K562 (cell line): ENCODE data around the gene JPH2. TPM values are rescaled to one million over a fixed set of nuclear protein-coding genes. Genes with fewer than 3 reads are reported as not detected.
A peak's percentile ranks its signal among the peaks of the same experiment; 100 is the strongest.

Source experiments
- BRD9 ChIP-seq: fragments of 450-650 bp; IDR thresholded peaks from 2 replicates; pipeline ENCODE4 v1.6.1; 2018; ENCODE audit warnings: low read depth; ENCODE audit not compliant: partially characterized antibody
- CBFA2T3 ChIP-seq: fragments of 450-650 bp; IDR thresholded peaks from 2 replicates; pipeline ENCODE4 v1.6.1; 2017
- CCAR2 ChIP-seq: fragments of 200-400 bp; formaldehyde crosslinking; IDR thresholded peaks from 2 replicates; pipeline ENCODE4 v1.6.1; 2017; ENCODE audit warnings: mild to moderate bottlenecking, low read depth, low read length
- CHD2 ChIP-seq: IDR thresholded peaks from 2 replicates; pipeline ENCODE4 v1.6.1; 2011; ENCODE audit warnings: low read depth, low read length
- CSDE1 ChIP-seq, 2 experiments: fragments of 450-650 bp; IDR thresholded peaks; 2 replicates each; pipeline ENCODE4 v1.6.1; 2016; ENCODE audit warnings: mild to moderate bottlenecking in 1 of 2
- E2F5 ChIP-seq: sonication (generic); formaldehyde crosslinking; IDR thresholded peaks from 2 replicates; pipeline ENCODE4 v1.8.0; 2022; ENCODE audit warnings: mild to moderate bottlenecking, missing genetic modification reagents
- ELK1 ChIP-seq: sonication (generic); formaldehyde crosslinking; IDR thresholded peaks from 2 replicates; pipeline ENCODE4 v1.8.1; 2022; ENCODE audit warnings: missing genetic modification reagents
- EZH2 ChIP-seq: IDR thresholded peaks from 2 replicates; pipeline ENCODE4 v1.6.1; 2012; ENCODE audit warnings: low read depth, mild to moderate bottlenecking, inconsistent platforms, low read length, borderline replicate concordance
- HNRNPUL1 ChIP-seq: fragments of 200-400 bp; formaldehyde crosslinking; IDR thresholded peaks from 2 replicates; pipeline ENCODE4 v1.6.1; 2017; ENCODE audit warnings: low read length
- HSF4 ChIP-seq: fragments of 250-450 bp; sonication (Bioruptor Pico); IDR thresholded peaks from 2 replicates; pipeline ENCODE4 v2.1.2; 2022; ENCODE audit warnings: mild to moderate bottlenecking, moderate library complexity, borderline replicate concordance
- KAT2B ChIP-seq: IDR thresholded peaks from one replicate; pipeline ENCODE4 v1.6.1; 2012; ENCODE audit warnings: low read depth, mild to moderate bottlenecking, control low read depth, inconsistent platforms, low read length, moderate library complexity
- PHF21A ChIP-seq: fragments of 450-650 bp; IDR thresholded peaks from 2 replicates; pipeline ENCODE4 v1.6.1; 2017; ENCODE audit warnings: low read depth, borderline replicate concordance
- PKNOX1 ChIP-seq: fragments of 450-650 bp; IDR thresholded peaks from 2 replicates; pipeline ENCODE4 v1.6.1; 2016
- SRF ChIP-seq, 2 experiments: fragments of 250-450, 450-650 bp in 1 of 2; sonication (Bioruptor Pico) in 1 of 2; sonication (generic) in 1 of 2; formaldehyde crosslinking; IDR thresholded peaks; 2 replicates each; pipeline versions ENCODE4 v1.5.0 to v1.5.1; 2020 to 2022; ENCODE audit warnings: mild to moderate bottlenecking in 1 of 2, missing genetic modification reagents in 1 of 2
- TCF7 ChIP-seq: sonication (generic); IDR thresholded peaks from 2 replicates; pipeline ENCODE4 v1.6.1; 2016; ENCODE audit warnings: antibody characterized with exemption, borderline replicate concordance
- TEAD4 ChIP-seq, 2 experiments: sonication (generic) in 1 of 2; formaldehyde crosslinking in 1 of 2; IDR thresholded peaks; 2 replicates each; pipeline versions ENCODE4 v1.6.1 to v1.8.0; 2012 to 2022; ENCODE audit warnings: borderline replicate concordance in 1 of 2, inconsistent platforms in 1 of 2, low read length in 1 of 2, mild to moderate bottlenecking in 1 of 2, missing genetic modification reagents in 1 of 2
- ZBTB49 ChIP-seq: sonication (generic); formaldehyde crosslinking; IDR thresholded peaks from 2 replicates; pipeline ENCODE4 v1.8.0; 2022; ENCODE audit warnings: missing genetic modification reagents, mild to moderate bottlenecking, borderline replicate concordance
- ZNF121 ChIP-seq: sonication (generic); formaldehyde crosslinking; conservative IDR thresholded peaks from 2 replicates; pipeline ENCODE4 v1.8.0; 2022; ENCODE audit warnings: missing genetic modification reagents
- ZNF124 ChIP-seq: sonication (generic); formaldehyde crosslinking; IDR thresholded peaks from 2 replicates; pipeline ENCODE4 v1.8.1; 2022; ENCODE audit warnings: missing genetic modification reagents
- ZNF3 ChIP-seq: fragments of 250-450 bp; sonication (Bioruptor Pico); IDR thresholded peaks from 2 replicates; pipeline ENCODE4 v1.5.0; 2021; ENCODE audit warnings: mild to moderate bottlenecking, moderate library complexity
- ZNF311 ChIP-seq: fragments of 250-450 bp; sonication (Bioruptor Pico); IDR thresholded peaks from 2 replicates; pipeline ENCODE4 v1.4.0; 2020; ENCODE audit warnings: mild to moderate bottlenecking, moderate library complexity
- polyA plus RNA-seq, 8 experiments: library from polyadenylated mRNA; depleted of rRNA in 4 of 8; stranded (reverse) in 5 of 8; unstranded in 3 of 8; fragments of >200 nt; fragmentation: Nextera tagmentation in 2 of 8; fragmentation: Illumina TruSeq in 1 of 8; extraction: Ambion mirVana in 2 of 8; extraction: Trizol in 1 of 8; gene quantifications; 2 replicates each; pipeline versions ENCODE4 v1.2.1 to v1.2.3, GENCODE V29; 2011 to 2014; ENCODE audit warnings: inconsistent platforms in 1 of 8, missing spikeins in 1 of 8
- total RNA-seq, 7 experiments: library from RNA; depleted of rRNA in 6 of 7; stranded (reverse); fragments of >200 nt in 6 of 7; fragmentation: Illumina TruSeq in 2 of 7; extraction: Trizol in 2 of 7; gene quantifications; 2 replicates each; pipeline versions ENCODE4 v1.2.1 to v1.2.3, GENCODE V29; 2011 to 2021; ENCODE audit warnings: low replicate concordance in 1 of 7

JPH2 gene
- total and polyA plus RNA-seq, 9 of the 15 experiments (the other 6 are each of a cell fraction or from before 2014, with no cell fraction given): not detected

GRCh38 chr20:44211177-44212039 lies 24.4 kb upstream of the JPH2 start (continued):
- TF ChIP-seq CHD2: no peak
- TF ChIP-seq E2F5 (CRISPR knock-in tag): no peak
- TF ChIP-seq ZNF121: no peak
- TF ChIP-seq ZNF311 (CRISPR knock-in tag): no peak
- no peak for TF ChIP-seq CBFA2T3
- no peak for TF ChIP-seq EZH2
- TF ChIP-seq ZNF124 (CRISPR knock-in tag): no peak
- TF ChIP-seq TCF7: no peak
- peak; percentile 68 for TF ChIP-seq PKNOX1
- no peak for TF ChIP-seq ELK1 (CRISPR knock-in tag)
- TF ChIP-seq HNRNPUL1: no peak
- TF ChIP-seq ZNF3: no peak
- TF ChIP-seq BRD9: no peak
- no peak for TF ChIP-seq SRF (CRISPR knock-in tag; IDR thresholded peaks at IDR 0.05)
- TF ChIP-seq PHF21A: no peak
- no peak for TF ChIP-seq CSDE1 (IDR thresholded peaks at IDR 0.05)
- no peak for TF ChIP-seq TEAD4 (IDR thresholded peaks at IDR 0.05; ENCODE audit: low read length)
- TF ChIP-seq TEAD4 (CRISPR knock-in tag; IDR thresholded peaks at IDR 0.05; ENCODE audit: borderline replicate concordance): no peak
- no peak for TF ChIP-seq CCAR2
- TF ChIP-seq KAT2B: no peak
- no peak for TF ChIP-seq ZBTB49 (CRISPR knock-in tag)
- no peak for TF ChIP-seq HSF4 (CRISPR knock-in tag)
